NCI-H82 treated with DMSO at 0.1 percent for 48 hours (cell line): ENCODE data around the gene USPL1.

Experiments
- DNase-seq: peaks from one replicate; lab custom pipeline; 2025; ENCODE audit not compliant: unreplicated experiment; lab: John Stamatoyannopoulos, UW

Gene USPL1

DNA sequence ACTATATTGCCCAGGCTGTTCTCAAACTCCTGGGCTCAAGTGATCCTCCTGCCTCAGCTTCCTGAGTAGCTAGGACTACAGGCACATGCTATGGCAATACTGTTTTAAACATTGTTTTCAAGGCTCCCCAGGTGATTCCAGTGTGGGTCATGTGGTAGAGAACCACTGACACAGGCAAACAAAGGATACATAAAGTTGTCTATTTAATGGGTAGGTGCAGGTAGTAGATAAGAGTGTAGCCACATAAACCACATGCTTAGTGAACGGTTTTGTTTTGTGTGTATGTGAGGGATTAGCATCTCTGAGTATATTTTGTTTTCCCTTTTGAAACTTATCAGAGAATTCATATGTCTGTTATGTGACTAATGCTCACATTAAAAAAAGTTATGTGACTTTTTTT is 36.7 kb downstream of the USPL1 start:
- no peak for DNase-seq

DNA sequence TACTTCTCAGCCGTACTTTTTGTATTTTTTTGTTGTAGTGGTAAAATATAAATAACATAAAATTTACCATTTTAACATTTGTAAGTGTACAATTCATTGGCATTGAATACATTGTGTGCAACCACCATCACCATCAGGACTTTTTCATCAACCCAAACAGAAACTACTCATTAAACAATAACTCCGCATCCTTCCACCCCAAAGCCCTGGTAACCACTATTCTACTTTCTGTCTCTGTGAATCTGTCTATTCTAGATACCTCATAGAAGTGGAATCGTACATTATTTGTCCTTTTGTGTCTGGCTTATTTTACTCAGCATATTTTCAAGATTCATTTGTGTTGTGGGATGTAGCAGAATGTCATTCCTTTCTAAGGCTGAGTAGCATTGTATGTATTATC is 38.5 kb downstream of the USPL1 start:
- DNase-seq: no peak

DNA sequence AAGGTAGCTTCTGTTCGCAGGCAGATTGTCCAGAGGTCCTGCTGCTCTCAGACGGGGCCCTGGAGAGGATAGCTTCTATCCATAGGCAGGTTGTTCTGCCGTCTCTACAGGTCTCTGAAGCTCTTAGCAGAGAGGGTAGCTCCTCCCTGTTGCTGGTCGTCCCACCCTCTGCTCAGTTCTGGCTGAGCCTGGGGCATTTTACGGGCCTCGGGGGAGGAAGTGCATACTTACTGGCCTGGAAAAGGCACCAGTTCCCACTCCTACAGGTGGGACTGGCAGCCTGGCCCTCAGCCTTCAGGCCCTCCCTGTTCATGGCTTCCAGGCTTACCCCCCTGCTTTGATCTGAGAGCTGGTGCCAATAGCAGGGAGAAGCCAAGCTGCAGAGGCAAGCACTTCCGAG is 42.3 kb downstream of the USPL1 start:
- no peak for DNase-seq

DNA sequence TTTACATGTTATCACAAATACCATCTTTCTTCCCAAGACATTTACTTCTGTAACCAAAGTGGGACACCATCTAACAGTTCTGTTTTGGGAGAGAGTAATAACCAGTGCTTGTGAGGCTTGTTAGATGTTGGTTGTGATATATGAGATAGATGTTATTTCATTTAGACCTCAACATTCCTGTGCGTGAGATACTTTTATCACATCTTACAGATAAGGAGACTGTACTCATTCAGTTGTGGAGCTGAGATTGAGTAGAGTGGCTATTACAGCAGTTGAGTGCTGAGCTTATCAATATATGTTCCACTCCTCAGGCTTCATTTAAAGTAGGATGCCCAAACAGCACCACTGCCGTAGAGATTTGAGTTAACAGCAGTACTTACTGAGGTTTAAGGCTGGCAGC is 43.1 kb downstream of the USPL1 start:
- DNase-seq: no peak

DNA sequence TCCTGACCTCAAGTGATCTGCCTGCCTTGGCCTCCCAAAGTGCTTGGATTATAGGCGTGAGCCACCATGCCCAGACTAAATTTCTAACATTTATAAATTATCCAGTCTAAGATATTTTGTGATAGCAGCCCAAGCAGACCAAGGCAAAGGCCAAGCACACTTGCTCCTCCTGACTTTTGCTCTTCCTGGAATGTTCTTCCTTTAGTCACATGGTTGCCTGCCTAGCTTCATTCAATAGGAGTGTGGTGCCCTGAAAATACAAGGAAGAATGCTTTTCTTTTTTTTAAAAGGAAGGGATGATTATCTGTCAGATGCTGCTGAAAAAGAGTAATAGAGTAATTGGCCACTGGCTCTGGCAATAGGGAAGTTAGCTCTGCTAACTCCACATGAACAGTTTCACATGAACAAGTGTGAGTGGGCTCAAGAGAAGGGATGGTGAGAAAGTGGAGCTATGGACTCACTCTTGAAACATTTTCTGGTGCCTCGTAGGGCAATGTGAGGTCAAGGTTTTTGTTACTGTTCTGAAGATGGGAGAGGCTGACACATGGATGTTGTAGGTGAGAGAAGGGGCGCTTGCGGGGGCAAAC is 47.1 kb downstream of the USPL1 start:
- DNase-seq: no peak

DNA sequence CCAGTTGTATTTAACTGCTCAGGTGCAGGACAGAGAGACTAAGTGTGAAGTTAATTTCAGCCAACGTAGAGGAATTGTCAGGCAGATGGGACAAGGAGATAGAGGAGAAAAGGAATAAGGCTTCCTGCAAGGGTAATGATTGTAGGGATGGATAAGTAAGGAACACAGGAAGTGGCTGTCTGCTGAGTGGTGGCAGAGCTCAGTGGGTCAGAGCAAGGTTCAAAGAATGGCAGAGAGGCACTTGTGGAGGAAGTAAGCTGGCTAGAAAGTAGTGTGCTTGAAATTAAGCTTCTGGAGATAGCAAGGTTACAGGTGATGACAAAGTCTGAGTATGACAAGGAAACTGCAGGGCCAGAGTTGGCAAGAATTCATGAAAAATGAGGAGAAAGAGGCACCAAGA is 47.9 kb downstream of the USPL1 start:
- no peak for DNase-seq

DNA sequence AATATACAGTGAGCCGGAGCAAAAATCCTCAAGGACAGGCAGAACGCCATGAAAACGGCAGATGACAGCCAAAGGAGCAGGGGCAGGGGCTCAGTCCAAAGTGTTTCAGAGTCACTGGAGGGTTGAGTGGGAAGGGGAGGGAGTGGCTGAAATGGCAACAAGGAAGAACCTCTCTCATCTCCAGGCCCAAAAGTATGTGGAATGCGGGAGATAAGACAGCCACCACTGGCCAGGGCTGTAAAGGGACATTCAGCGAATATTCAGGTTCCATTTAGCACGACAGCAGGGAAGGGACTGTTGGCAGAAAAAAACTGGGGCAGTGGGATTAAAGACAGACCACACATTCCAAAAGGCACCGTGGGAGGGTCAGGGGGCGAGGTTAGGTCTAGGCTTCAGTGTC is 48.4 kb downstream of the USPL1 start:
- DNase-seq: no peak

DNA sequence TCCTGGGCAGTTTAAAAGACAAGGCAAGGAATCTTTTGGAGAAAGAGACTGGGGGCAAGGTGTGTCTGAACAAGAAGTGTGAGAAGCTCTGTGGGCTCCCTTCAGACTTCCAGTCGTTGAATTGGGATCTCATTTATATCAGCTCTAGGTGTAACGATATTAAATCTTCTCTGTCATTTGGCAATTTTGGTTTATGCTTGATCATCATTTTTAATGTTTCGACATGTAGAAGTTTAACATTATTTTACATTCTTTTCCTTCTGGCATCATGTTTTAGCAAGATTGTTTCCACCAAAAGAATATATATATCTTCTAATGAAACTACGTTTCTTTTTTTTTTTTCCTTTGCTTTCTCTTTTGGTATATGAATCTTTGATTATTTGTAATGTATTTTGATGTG is 49.3 kb downstream of the USPL1 start:
- DNase-seq: no peak

DNA sequence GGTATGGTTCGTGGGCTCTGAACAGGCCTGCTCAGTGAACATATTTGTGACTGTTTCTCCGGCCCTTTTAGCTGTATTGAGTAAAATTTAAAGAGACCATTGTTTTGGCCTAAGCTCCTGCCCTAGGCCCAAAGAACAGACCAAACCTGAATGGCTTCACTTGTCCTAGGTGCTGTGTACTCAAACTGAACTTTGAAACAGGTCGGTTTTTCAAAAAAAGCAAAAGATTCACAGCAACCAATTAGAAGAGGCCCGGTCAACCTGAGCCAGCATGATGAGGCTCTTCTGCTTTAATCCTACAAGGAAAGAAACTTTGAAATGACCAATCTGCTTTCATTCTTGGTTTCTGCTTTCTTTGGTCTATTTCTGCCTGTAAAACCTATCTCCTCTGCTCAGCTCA is 50.6 kb downstream of the USPL1 start:
- DNase-seq: no peak

DNA sequence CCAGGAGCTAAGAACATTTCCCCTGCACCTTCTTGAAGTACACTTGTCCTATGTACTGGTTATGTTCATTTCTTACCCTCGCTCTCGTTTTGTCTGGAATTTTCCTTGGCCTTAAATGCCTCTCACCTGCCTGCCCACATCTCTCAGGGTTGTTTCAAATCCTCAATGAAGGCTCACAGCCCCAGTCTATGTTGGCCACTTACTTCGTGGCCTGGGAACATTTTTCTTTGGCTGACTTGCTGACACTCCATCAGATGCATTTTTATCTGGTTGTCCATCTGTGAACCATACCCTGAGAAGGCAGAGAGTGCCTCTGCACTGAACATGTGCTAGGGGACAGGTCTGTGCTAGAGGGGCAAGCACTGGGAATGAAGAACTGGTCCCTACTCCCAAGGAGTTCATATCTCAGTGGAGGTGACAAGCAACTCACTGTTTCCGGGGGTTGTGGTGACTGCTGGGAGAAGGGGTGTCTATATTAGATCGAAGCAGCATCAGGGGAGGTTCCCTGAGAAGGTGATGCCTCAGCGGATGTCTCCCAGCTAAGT is 53.6 kb downstream of the USPL1 start:
- no peak for DNase-seq

DNA sequence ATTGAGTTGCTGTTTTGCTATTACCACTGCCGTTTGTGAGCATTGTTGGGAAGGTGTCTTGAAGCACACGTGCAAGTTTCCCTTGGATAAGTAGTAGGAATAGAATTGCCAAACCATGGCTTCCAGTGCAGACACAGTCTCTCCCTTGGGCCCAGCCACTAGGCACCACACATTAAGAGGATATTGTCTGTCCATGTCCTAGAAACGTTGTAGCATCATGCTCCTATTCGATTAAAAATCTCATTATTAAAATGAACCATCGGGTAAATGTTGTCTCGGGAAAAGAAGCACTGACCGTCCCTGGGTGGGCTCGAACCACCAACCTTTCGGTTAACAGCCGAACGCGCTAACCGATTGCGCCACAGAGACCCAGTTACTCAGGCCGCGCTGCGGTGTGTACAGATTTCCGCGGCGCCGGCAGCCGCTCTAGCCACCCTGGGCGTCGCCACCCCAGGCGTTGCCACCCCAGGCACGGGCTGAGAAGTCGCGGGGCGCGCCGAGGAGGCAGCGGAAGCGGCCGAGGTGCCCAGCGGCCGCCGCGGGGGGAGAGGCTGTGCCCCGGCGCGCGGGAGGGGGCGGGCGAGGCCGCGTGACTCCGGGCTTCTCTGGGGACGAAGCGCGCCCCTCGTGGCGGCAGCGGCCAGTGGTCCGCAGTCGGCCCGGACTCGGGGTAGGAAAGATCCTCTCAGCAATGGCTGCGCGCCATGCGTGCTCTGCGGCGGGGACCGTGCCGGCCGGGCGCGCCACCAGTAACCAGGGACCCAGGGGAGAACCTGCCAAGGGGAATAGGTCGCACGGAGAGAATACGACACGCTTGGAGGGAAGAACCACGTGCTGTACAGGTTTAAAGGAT is 56.2 kb downstream of the USPL1 start:
- DNase-seq: peak; percentile 96

DNA sequence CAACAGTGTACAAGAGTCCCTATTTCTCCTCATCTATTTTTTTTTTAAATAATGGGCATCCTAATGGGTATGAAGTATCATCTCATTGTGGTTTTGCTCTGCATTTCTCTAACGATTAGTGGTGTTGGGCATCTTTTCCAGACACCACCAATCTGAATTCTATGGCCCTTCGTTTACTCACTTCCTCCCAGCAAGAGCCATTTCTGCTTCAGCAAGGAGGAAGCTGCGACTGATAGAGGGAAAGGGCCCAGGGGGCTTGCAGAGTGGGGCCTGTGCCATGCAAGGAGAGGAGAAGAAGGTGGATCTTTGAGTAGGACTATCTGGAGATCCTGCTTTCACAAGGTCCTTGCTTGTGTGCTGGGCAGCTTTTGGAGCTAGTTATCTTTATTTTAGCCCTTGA is 58.0 kb downstream of the USPL1 start:
- no peak for DNase-seq

DNA sequence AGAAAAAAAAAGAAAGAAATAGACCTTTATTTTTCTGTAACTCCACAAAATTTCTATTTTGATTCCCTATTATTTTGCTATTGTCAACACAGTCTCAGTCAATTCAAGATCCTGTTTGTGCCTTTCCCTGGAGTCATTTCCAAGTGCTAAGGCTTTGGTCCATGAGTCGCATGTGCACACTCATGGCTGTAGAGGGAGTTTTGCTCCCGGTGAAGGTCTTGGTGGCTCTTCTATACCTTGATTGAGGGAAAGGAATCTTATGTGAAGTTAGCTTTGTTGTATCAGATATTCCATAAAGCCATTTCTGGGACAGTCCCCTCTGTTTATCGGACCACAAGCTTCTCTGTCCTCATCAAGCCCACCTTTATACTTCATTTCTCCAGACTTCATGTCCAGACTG is 59.0 kb downstream of the USPL1 start:
- DNase-seq: no peak

DNA sequence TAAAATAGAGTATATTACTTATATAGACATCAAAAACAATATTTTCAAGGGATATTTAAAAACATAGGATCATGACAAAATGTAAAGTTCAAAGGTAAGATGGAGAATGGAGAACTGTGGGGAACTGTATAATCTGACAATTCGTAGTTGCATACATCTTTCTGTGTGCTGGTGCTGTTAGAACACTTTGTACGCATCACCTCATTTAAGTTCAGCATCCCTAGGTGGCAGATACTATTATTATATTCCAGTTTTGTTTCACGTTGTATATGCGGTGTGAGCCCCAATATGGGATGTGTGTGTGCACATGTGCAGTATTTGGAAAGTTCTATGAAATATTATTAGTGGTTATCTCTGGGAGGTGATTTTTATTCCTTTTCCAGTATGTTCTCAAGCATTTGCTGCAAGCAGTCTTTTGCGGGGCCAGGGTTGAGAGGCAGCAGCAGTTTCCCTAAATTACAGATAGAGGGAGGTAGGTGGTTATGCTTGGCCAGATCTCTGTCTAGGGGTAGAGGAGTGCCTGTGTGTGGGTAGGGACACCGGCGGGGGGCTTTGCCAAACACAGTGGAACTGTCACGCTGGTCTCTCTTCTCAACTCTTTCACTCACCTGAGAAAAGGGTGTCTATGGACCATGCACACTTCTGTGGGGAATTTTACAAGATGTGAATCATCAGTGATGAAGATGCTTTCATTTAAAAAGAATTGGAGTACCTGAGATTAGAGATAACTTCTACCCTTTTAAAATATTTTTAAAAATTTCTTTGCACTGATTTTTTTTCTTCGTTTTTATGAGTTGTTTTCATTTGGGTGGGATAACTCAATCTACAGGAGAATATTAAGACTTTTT is 62.0 kb downstream of the USPL1 start:
- DNase-seq: peak; percentile 79

DNA sequence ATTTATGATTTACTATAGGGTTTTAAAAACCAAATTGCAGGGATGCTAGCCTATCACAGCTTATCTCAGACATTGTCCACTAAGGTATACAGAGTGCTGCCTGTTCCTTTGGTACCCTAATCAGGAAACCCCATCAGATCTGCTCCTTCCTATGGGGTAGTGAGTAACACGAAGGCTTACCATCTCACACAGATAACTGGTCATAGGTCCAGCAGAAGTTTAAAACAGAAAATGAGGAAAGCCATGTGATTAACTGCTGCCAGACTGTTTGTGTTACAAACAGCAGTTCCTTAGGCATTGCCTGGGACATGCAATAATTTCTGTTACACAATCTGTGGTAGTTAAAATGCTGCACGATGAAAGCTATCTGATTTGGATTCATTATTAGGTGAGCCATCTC is 64.1 kb downstream of the USPL1 start:
- DNase-seq: no peak

DNA sequence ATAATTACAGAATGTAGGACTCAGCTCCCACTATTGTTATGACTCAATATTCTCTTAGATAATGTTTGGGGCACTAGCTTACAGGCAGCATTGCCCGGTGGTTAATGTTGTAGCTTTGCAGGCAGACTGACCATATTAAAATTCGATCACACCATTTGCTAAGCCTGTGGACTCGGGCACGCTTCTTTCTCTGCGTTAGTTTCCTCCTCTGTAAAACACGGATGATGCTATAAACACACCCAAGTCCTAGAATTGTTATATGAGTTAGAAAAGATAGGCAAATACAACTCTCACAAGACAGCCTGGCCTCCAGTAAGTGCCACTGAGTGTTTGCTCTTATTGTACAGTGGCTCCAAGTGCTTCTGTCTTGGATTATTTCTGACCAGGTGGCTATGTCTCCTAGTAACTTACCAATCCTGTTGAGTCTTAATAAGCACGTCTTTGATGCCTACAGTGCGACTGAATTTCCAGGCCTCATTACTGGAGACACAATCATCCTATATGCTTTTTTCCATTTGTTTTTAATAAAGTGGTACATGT is 67.7 kb downstream of the USPL1 start:
- DNase-seq: no peak

DNA sequence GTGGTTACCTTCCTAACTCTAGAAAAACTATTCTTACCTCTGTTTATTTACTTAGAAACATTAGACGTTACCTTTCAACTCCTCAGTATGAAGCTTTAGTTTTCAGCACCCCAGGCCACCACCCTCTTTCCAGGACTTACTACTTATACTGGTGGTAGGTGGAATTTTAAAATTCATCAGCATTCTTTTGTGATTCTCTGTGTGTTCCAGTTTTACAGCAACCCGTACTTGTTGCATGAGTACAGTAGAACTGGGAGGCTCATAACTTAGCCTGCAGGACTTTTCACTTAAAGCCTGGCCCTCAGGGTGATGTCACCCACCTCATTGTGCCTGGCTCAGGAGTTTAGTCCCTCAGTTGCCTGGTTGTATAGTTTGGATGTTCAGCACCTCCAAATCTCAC is 68.3 kb downstream of the USPL1 start:
- no peak for DNase-seq

DNA sequence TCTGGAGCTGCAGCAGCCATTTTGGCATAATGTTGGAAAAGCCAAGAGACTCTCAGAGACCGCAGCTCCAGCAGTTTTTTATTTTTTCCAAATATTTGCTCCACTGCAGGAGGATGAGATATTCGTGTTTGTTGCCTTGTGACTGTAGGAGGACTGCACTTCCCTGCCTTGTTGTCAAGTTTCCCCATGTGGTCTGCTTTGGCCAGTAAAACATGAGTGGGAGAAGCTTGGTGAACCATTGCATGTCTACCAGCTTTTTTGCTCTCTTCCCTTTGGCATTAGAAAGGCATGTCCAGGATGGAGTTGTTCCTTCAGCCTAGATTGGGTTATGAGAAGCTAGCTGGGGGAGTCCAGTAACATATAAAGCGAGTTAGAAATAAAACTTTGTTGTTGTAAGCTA is 69.9 kb downstream of the USPL1 start:
- DNase-seq: no peak

DNA sequence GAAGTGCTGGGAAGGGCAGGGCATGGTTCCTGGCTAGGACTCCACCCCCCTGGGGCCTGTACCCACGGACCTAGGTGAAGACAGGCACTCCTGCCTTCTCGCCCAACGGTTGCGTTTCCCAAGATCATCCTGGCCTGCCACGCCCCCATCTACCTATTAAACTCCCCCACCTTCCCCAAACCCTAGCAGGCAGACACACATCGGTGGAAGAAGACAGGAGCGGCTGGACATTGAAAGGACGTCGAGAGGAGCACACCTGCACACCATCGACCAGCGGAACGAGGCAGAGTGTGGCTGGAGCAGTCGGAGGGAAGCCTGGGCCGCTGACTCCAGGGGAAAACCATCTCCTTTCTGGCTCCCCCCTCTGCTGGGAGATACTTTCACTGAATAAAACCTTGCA is 72.0 kb downstream of the USPL1 start:
- no peak for DNase-seq

DNA sequence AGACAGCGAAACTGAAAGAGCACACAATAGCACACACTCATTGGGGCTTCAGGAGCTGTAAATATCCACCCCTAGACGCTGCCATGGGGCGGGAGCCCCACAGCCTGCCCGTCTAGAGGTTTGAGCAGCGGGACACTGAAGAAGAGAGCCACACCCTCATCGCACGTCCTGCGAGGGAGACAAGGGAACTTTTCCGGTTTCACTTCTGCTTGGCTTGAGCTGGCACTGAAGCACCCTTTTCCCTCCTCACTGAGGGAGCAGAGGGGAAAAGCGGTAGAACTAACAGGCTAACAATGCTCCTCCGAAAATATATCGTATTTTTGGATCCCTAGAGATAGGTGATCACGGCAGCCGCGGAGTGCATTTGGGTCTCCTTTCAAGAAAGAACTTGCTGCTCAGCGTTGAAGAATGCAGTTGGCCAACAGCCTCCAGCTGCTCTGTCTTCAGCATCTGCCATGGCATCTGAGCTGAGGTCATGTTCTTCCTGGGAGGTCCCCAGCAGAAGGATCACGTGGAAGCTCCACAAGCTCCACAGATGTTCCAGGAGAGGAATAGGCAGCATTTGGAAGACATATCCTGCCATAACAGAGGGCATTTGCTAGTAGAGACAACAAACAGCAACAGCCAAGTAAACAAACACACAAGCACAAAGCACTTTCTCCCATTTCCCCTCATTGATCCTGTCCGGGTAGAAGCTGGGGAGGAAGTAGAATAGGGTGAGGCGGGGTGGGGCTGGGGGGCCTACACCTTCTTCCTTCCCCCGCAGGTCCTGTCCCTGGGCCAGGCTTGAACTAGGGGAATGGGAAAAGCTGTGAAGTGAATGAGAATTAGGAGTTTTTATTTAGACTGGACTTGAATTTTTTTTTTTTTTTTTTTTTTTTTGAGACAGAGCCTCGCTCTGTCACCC is 72.8 kb downstream of the USPL1 start:
- DNase-seq: no peak
